Effector CD8-positive, alpha-beta T cell (primary cell): Measurements from ENCODE around the gene BLTP3A.

Experiments used
- DNase-seq: peaks from one replicate; lab custom pipeline; 2025; lab: John Stamatoyannopoulos, UW

BLTP3A gene

DNA sequence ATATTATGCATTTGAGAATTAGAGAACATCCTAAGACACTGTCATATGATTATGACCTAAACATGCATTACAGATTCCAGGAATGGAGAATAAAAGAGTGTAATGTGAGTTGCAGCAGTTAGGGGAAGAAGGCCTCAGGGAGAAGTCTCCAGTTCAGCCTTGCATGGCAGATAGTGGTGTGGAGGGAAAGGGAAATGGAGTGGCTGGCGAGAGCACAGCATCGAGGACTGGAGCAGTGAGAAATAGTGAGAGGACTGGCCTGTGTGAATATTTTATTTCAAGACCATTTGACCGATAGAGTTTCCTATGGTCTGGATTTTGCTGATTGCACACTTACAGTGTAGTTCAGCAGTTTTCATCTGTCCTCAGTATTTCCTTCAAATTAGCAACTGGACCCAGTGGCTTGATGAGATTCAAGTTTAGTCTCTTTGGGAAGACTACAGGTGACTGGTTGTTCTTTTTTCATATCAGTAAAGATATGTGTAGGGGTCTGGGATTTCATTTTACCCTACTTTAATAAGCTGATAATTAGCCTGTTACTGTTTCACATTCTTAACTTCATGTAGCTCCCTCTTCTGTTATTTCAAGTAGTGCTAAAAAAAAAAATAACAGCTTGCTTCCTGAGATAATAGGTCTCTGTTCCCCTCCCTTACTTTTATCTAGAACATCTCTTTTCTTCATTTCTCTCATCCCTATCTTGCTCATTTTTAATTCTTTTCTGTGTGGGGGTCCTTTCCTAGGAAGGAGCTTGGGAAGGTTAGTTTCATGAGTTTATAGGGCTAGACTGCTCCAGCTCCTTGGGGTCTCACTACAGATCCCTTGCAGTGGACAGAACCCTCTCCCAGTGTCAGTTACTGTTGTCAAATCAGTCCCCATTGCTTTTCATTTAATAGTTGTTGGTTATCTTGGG, 27.9 kb downstream of the BLTP3A start:
- no peak for DNase-seq

DNA sequence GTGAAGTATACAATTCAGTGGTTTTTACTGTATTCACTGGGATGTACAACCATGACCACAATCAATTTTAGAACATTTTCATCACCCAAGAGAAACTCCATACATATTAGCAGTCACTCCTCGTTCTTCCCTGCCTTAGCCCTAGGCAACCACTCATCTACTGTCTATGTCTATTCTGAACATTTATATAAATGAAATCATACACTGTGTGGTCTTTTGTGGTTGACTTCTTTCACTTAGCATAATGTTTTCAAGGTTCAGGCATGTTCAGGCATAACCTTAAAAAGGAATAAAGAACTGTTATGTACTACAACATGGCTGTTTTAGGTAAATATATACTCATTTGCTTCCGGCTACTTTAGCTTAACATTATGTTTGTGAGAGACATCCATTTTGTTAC, 37.3 kb downstream of the BLTP3A start:
- no peak for DNase-seq

DNA sequence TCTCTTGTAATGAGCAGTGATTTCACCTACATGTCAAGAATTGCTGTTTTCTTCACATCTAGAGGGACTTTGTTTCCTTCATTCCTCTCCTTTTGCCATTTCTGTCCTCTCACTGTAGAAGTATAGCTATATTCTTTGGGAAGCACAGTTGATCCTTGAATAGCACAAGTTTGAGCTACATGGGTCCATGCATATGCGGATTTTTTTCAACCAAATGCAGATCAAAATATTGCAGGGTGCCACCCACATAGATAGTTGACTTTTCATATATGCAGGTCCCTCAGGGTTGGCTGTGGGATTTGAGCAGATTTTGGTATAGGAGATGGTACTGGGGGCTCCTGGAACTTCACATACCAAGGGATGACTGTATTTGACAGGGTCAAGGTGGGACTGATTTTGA, 41.1 kb downstream of the BLTP3A start:
- no peak for DNase-seq

DNA sequence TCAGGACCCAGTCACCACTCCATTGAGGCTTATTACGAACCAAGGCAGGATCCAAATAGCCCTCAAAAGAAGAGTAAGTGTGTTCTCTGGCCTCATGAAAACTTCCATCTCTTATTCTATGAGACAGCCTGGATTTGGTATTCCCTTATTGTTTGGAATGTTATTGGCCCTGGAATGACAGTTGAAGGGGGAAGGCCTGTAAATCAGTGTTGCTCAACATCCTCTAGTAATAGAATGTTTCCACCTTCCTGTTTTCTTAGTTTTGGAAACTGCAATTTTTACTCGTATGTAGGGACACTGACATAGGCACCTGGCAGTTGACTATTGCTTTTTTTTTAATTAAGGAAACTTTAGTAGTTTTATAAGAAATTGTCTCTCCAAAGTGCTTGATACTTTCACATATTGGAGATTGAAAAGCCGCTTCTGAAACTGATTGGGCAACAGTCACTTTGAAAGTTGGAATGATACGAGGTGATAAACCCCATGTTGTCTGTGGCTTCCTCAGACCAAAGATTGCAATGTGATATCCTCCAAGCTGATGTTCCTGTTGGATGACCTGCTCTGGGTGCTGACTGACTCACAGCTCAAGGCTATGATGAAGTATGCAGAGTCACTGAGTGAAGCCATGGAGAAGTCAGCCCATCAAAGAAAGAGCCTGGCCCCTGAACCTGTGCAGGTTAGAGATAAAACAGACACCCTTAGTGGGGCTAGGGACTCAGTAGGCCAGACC, 43.1 kb downstream of the BLTP3A start:
- no peak for DNase-seq

DNA sequence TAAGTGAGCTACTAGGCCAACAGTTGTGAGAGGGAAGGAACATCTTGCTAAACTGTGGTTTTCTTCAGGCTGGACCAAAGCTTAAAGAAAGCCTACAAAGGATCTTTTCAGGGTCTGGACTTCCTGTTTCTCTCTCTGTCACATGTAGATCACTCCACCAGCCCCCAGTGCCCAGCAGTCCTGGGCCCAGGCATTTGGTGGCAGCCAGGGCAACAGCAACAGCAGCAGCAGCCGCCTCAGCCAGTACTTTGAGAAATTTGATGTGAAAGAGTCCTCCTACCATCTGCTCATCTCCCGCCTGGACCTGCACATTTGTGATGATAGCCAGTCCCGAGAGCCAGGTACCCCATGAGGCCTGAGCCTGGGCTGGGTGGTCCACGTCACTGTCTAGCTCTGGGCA, 44.1 kb downstream of the BLTP3A start:
- no peak for DNase-seq

DNA sequence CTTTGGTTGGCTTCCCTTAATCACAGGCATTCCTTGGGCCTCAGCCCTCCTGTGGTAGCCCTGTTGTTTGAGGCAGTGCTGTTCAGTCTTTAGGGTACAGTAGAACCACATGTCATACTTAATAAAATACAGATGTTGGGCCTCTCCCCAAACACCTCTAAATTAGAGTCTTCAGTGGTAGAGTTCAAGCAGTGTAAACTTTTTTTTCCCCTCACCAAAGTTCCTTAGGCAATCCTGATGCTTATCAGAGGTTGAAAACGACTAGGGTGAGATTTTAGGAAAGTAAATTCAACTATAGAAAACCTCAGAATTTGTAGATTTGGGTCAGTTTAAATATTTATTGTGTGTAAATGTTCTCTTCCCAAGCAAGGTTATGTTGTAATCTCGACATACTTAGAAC, 44.6 kb downstream of the BLTP3A start:
- DNase-seq, result no peak

DNA sequence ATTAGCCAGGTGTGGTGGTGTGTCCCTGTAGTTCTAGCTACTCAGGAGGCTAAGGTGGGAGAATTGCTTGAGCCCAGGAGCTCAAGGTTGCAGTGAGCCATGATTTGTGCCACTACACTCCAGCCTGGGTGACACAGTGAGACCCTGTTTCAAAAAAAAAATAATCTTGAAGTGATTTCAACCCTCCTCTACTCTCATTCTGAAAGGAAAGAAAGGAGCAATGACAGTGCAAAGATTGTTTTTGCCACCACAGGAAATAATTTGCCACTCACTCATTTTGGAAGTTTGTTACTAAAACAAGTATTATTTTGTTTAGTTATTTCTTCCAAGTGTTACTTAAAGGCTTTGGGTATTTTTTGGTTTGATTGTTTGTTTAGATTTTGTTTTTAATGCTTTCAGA, 45.6 kb downstream of the BLTP3A start:
- DNase-seq, result no peak

DNA sequence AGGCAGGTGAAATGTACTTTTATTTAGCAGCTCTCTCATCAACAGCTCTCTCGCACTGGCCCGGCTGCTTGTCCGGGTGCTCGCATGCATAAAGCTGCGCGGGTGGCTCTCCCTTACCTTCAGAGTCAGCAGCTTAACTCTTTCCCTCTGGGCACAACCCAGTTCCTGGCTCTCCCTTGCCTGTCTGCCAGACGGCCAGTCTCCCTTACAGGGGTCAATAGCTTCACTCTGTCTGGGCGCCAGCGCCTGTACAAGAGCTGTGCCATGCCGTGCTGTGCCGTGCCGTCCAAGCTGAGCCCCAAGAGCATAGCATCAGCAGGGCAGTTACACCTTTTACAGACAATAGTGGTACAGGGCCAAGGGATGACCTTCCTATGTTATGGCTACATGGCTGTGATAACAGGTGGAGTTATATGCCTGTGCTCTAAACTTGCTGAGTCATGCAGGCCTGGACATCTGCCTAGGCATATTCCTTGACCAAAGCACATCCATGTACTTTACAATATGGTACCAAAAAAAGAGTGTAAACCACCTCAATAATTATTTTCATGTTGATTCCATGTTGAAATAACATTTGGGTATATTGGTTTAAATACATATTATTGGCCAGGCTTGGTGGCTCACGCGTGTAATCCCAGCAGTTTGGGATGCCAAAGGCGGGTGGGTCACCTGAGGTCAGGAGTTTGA, 47.9 kb downstream of the BLTP3A start:
- no peak for DNase-seq
